HEK293 (cell line): ENCODE results near the gene PTGES2.

Experiments used
- BCL11A ChIP-seq: fragments of 450-650 bp; formaldehyde crosslinking; IDR thresholded peaks from 2 replicates; pipeline ENCODE4 v1.5.1; 2016; ENCODE audit warnings: low read depth, missing biosample characterization, missing genetic modification characterization
- TF ChIP-seq, protein P1 (sequence below): fragments of 450-650 bp; formaldehyde crosslinking; IDR thresholded peaks from 2 replicates; pipeline ENCODE4 v1.5.1; 2016; ENCODE audit warnings: missing biosample characterization, missing genetic modification characterization

DNA sequence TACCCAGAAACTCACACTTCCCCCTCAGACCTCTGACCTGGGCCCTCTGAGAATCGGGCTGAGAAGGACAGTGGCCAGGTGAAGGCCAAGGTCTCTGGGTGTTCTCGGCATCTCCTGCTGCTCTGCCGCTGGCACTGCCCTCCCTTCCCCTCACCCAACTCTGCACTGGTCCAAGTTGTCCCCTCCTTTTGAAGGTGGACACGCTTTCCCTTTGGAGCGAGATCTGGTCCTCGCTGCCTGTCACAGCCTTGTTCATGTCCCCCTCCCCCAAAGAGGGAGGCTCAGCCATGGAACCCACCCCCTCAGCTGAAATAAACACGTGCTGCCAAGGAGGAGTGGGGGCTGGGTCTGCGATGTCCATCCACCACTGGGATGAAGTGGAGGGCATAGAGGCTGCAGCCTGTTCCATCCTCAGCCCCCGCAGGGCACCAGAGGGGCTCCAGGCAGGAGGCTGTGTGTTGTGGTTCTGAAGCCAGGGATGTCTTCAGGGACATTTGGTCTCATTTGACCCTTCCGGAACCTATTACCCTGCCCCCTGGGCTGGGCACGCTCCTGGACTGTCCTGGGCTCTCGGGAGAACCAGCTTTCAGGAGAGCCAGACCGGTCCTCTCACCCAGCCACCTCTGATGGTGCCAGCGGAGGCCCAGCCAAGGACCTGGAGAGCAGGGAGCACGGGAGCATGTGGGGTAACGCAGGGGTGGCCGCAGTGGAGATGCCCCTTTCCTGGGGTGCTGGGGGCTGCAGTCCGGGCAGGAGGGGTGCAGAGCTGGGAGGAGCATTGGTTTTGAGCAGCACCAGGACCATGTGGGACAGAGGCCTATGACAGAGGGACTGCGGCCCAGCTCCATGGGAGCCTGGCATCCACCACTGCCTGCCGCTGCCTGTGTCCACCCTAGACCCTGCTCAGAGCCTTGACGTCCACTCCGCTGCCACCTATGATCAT is 17.0 kb upstream of the PTGES2 start:
- TF ChIP-seq, protein P1, sequence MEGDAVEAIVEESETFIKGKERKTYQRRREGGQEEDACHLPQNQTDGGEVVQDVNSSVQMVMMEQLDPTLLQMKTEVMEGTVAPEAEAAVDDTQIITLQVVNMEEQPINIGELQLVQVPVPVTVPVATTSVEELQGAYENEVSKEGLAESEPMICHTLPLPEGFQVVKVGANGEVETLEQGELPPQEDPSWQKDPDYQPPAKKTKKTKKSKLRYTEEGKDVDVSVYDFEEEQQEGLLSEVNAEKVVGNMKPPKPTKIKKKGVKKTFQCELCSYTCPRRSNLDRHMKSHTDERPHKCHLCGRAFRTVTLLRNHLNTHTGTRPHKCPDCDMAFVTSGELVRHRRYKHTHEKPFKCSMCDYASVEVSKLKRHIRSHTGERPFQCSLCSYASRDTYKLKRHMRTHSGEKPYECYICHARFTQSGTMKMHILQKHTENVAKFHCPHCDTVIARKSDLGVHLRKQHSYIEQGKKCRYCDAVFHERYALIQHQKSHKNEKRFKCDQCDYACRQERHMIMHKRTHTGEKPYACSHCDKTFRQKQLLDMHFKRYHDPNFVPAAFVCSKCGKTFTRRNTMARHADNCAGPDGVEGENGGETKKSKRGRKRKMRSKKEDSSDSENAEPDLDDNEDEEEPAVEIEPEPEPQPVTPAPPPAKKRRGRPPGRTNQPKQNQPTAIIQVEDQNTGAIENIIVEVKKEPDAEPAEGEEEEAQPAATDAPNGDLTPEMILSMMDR, result no peak
- TF ChIP-seq BCL11A (tag by site-specific recombination), result no peak
